K562 (cell line): Measurements from ENCODE around the gene PDE4A. TPM values are rescaled to one million over a fixed set of nuclear protein-coding genes. Genes with fewer than 3 reads are reported as not detected.

Experiments
- ATAC-seq: fragments of 200-7000 bp; cut with Tn5 transposase; 3 replicates; pipeline ENCODE4 v1.9.1; 2020; ENCODE audit warnings: moderate library complexity
- BruUV-seq: library from RNA; stranded (reverse); fragments of 400-500 nt; replicated peaks from 2 replicates; lab custom pipeline; 2021; lab: Mats Ljungman, UMichigan
- CTCF ChIA-PET: fragments of 300-600 bp; formaldehyde crosslinking; extraction: SDS; loops from one replicate; lab custom pipeline; 2021; ENCODE audit warnings: low intra/inter-chr PET ratio; lab: Yijun Ruan, JAX
- POLR2A ChIA-PET: fragments of 300-600, 350-650 bp; sonication (Branson Sonifier 250); formaldehyde crosslinking; extraction: SDS; loops from one replicate; lab custom pipeline; 2021; ENCODE audit warnings: antibody characterized with exemption, inconsistent platforms; lab: Yijun Ruan, JAX
- DNase-seq, 4 experiments: peaks; one replicate each; pipeline versions ENCODE4 v3.0.0 to v3.0.0-alpha.2; 2011 to 2018; ENCODE audit warnings: low spot score in 3 of 4, mixed read lengths in 3 of 4; ENCODE audit errors: extremely low read depth in 1 of 4
- FAIRE-seq: peaks from 2 replicates; lab custom pipeline; 2011; peaks lifted over from hg19 to GRCh38; lab: Jason Lieb, UNC
- H2AFZ ChIP-seq: 2 replicates; pipeline ENCODE4 v1.6.0; 2011; ENCODE audit warnings: low read depth, low read length, control low read depth, inconsistent platforms
- H3K27ac ChIP-seq: fragments of 200-600 bp; 3 replicates; pipeline ENCODE4 v1.8.0; 2011; ENCODE audit warnings: low read depth, mild to moderate bottlenecking, control low read depth, inconsistent platforms, low read length, moderate library complexity, mixed read lengths; ENCODE audit errors: extremely low read depth
- H3K27me3 ChIP-seq, 2 experiments: fragments of 300-600 bp in 1 of 2; 2 replicates in 1 of 2; 3 replicates in 1 of 2; pipeline versions ENCODE4 v1.6.0 to v1.8.0; 2011; ENCODE audit warnings: inconsistent platforms in 2 of 2, low read length in 2 of 2, mild to moderate bottlenecking in 1 of 2, mixed read lengths in 1 of 2, moderate library complexity in 1 of 2; ENCODE audit not compliant: control insufficient read depth in 2 of 2, insufficient read depth in 2 of 2
- H3K36me3 ChIP-seq: fragments of 300-600 bp; 3 replicates; pipeline ENCODE4 v1.8.0; 2011; ENCODE audit warnings: mild to moderate bottlenecking, low read length, inconsistent platforms; ENCODE audit not compliant: control insufficient read depth, insufficient read depth
- H3K4me1 ChIP-seq, 2 experiments: fragments of 200-600 bp in 1 of 2; replicated peaks in 1 of 2; 2 replicates in 1 of 2; 3 replicates in 1 of 2; pipeline versions ENCODE4 v1.5.1 to v1.8.0; 2011; ENCODE audit warnings: inconsistent platforms in 2 of 2, low read length in 2 of 2, mild to moderate bottlenecking in 1 of 2, mixed read lengths in 1 of 2, moderate library complexity in 1 of 2; ENCODE audit not compliant: control insufficient read depth in 2 of 2, insufficient read depth in 2 of 2
- H3K4me2 ChIP-seq: 2 replicates; pipeline ENCODE4 v1.6.1; 2011; ENCODE audit warnings: low read length, control low read depth, inconsistent platforms, mixed read lengths; ENCODE audit not compliant: insufficient read depth
- H3K4me3 ChIP-seq: fragments of 200-600 bp; sonication (generic), shearing (Covaris generic); 2 replicates; pipeline ENCODE4 v1.5.1; 2016; ENCODE audit warnings: control low read depth, inconsistent platforms
- H3K79me2 ChIP-seq: fragments of 200-600 bp; 3 replicates; pipeline ENCODE4 v1.8.0; 2011; ENCODE audit warnings: low read length, inconsistent platforms; ENCODE audit not compliant: control insufficient read depth, insufficient read depth
- H3K9ac ChIP-seq, 2 experiments: 2 replicates each; pipeline versions ENCODE4 v1.6.0 to v1.6.1; 2011; ENCODE audit warnings: low read depth in 2 of 2, low read length in 2 of 2, control low read depth in 1 of 2, inconsistent platforms in 1 of 2, mild to moderate bottlenecking in 1 of 2, mixed read lengths in 1 of 2; ENCODE audit not compliant: insufficient read depth in 1 of 2
- H3K9me1 ChIP-seq: one replicate; pipeline ENCODE4 v1.6.0; 2011; ENCODE audit warnings: inconsistent platforms, mild to moderate bottlenecking, low read length, moderate library complexity; ENCODE audit not compliant: control insufficient read depth, insufficient read depth
- H3K9me3 ChIP-seq: replicated peaks from 2 replicates; pipeline ENCODE4 v1.5.1; 2011; ENCODE audit warnings: low read depth, low read length, inconsistent platforms; ENCODE audit not compliant: control insufficient read depth, insufficient read depth
- H4K20me1 ChIP-seq: replicated peaks from 2 replicates; pipeline ENCODE4 v1.6.1; 2011; ENCODE audit warnings: low read length, inconsistent platforms, mixed read lengths; ENCODE audit not compliant: control insufficient read depth, insufficient read depth
- ATF1 ChIP-seq, 2 experiments: fragments of 450-650 bp in 1 of 2; IDR thresholded peaks; 2 replicates each; pipeline ENCODE4 v1.6.1; 2016; ENCODE audit warnings: missing compliant biosample characterization in 1 of 2, missing genetic modification characterization in 1 of 2
- BHLHE40 ChIP-seq: IDR thresholded peaks from 2 replicates; pipeline ENCODE4 v1.6.1; 2011; ENCODE audit warnings: low read length, improper control_type of control experiment
- CEBPB ChIP-seq: fragments of 450-650 bp; IDR thresholded peaks from 2 replicates; pipeline ENCODE4 v1.6.1; 2016; ENCODE audit warnings: missing genetic modification characterization, missing compliant biosample characterization
- CLOCK ChIP-seq: fragments of 250-450 bp; sonication (Bioruptor Pico); IDR thresholded peaks from 2 replicates; pipeline ENCODE4 v1.4.0; 2020; ENCODE audit warnings: mild to moderate bottlenecking, moderate library complexity, borderline replicate concordance
- E2F5 ChIP-seq: sonication (generic); formaldehyde crosslinking; IDR thresholded peaks from 2 replicates; pipeline ENCODE4 v1.8.0; 2022; ENCODE audit warnings: mild to moderate bottlenecking, missing genetic modification reagents
- ETS2 ChIP-seq: IDR thresholded peaks from 2 replicates; pipeline ENCODE4 v1.6.1; 2016; ENCODE audit warnings: borderline replicate concordance, missing genetic modification characterization, mild to moderate bottlenecking, moderate library complexity, missing compliant biosample characterization; ENCODE audit not compliant: poor library complexity, severe bottlenecking
- FOXA3 ChIP-seq, 2 experiments: fragments of 450-650 bp in 1 of 2; sonication (generic) in 1 of 2; formaldehyde crosslinking; IDR thresholded peaks in 1 of 2; conservative IDR thresholded peaks in 1 of 2; 2 replicates each; pipeline versions ENCODE4 v1.4.0 to v1.8.0; 2020 to 2022; ENCODE audit warnings: mild to moderate bottlenecking in 2 of 2, missing genetic modification reagents in 1 of 2
- LARP7 ChIP-seq: fragments of 450-650 bp; IDR thresholded peaks from 2 replicates; pipeline ENCODE4 v1.6.1; 2016
- MBD2 ChIP-seq: sonication (generic); IDR thresholded peaks from 2 replicates; pipeline ENCODE4 v1.6.1; 2016; ENCODE audit warnings: low read depth, borderline replicate concordance
- SMAD4 ChIP-seq: fragments of 250-450 bp; sonication (Bioruptor Pico); conservative IDR thresholded peaks from 2 replicates; pipeline ENCODE4 v1.8.0; 2021; ENCODE audit warnings: inconsistent platforms, mild to moderate bottlenecking, moderate library complexity
- TCF3 ChIP-seq: sonication (generic); formaldehyde crosslinking; IDR thresholded peaks from 2 replicates; pipeline ENCODE4 v1.4.0; 2020; ENCODE audit warnings: mild to moderate bottlenecking, missing genetic modification reagents
- TCF7L2 ChIP-seq: fragments of 150-350 bp; IDR thresholded peaks from 2 replicates; pipeline ENCODE4 v1.6.1; 2016; ENCODE audit warnings: low read depth, mild to moderate bottlenecking, low read length, moderate library complexity
- ZNF134 ChIP-seq: fragments of 250-450 bp; sonication (Bioruptor Pico); conservative IDR thresholded peaks from 2 replicates; pipeline ENCODE4 v1.4.0; 2020
- ZNF263 ChIP-seq: sonication (generic); formaldehyde crosslinking; IDR thresholded peaks from 2 replicates; pipeline ENCODE4 v1.8.0; 2022; ENCODE audit warnings: mild to moderate bottlenecking, missing genetic modification reagents, borderline replicate concordance
- ZSCAN32 ChIP-seq: fragments of 450-650 bp; formaldehyde crosslinking; IDR thresholded peaks from 2 replicates; pipeline ENCODE4 v1.4.0; 2020; ENCODE audit warnings: mild to moderate bottlenecking, moderate library complexity
- WGBS: fragments of 100-300 bp; shearing (Covaris generic); methylation state at CpG from one replicate; pipeline ENCODE4 v1.1.6; 2016; ENCODE audit warnings: low coverage, mixed read lengths; ENCODE audit not compliant: insufficient coverage; ENCODE audit errors: missing lambda C conversion rate; 5-methylcytosine and 5-hydroxymethylcytosine counted together
- in situ Hi-C: fragments of 300-500 bp; cut with MboI; formaldehyde crosslinking; loops from 4 replicates; pipeline ENCODE4 v1.15.0; 2018; ENCODE audit warnings: inconsistent platforms, mixed read lengths
- intact Hi-C: fragments of 100-400 bp; cut with micrococcal nuclease; formaldehyde crosslinking; loops from 2 replicates; pipeline ENCODE4 v1.14.2; 2022
- polyA plus RNA-seq, 8 experiments: library from polyadenylated mRNA; depleted of rRNA in 4 of 8; stranded (reverse) in 5 of 8; unstranded in 3 of 8; fragments of >200 nt; fragmentation: Nextera tagmentation in 2 of 8; fragmentation: Illumina TruSeq in 1 of 8; extraction: Ambion mirVana in 2 of 8; extraction: Trizol in 1 of 8; gene quantifications; 2 replicates each; pipeline versions ENCODE4 v1.2.1 to v1.2.3, GENCODE V29; 2011 to 2014; ENCODE audit warnings: inconsistent platforms in 1 of 8, missing spikeins in 1 of 8
- total RNA-seq, 7 experiments: library from RNA; depleted of rRNA in 6 of 7; stranded (reverse); fragments of >200 nt in 6 of 7; fragmentation: Illumina TruSeq in 2 of 7; extraction: Trizol in 2 of 7; gene quantifications; 2 replicates each; pipeline versions ENCODE4 v1.2.1 to v1.2.3, GENCODE V29; 2011 to 2021; ENCODE audit warnings: low replicate concordance in 1 of 7
- TF ChIP-seq, protein P1 (sequence below): fragments of 450-650 bp; IDR thresholded peaks from 2 replicates; pipeline ENCODE4 v1.6.1; 2016; ENCODE audit warnings: low read depth, mild to moderate bottlenecking, moderate library complexity
- TF ChIP-seq, protein P2 (sequence below), 2 experiments: fragments of 250-450 bp in 1 of 2; fragments of 450-650 bp in 1 of 2; sonication (Bioruptor Pico) in 1 of 2; IDR thresholded peaks; 2 replicates each; pipeline versions ENCODE4 v1.6.1 to v1.8.0; 2016 to 2021; ENCODE audit warnings: mild to moderate bottlenecking in 2 of 2, moderate library complexity in 2 of 2, missing compliant biosample characterization in 1 of 2, missing genetic modification characterization in 1 of 2

Gene PDE4A
- total and polyA plus RNA-seq, 9 of the 15 experiments (the other 6 are each of a cell fraction or from before 2014, with no cell fraction given), result 0.66 to 26.9 (median 4.6) TPM

DNA sequence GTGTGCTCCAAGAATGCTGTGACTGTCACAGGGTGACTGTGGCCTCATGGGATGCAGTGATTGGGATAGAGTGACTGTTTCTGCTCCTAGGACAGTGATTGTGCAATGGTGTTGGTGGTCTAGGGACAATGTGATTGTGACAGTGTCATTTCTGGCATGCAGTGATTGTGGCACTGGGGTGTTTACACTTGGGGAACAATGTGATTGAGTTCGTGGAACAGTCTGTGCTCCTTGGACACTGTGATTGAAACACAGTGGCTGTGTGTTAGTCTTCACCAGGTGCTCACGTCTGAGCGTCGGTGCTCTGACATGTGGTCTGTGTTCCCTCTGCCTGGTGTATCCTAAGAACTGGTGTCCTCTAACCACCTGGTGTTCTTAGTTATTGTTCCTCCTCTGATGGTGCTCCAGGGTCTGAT is 1.7 kb downstream of the PDE4A start:
- 7% methylated on average over 4 of the region's 4 CpGs for WGBS
- no peaks in the 10 kb centered on the region for H3K9me1 ChIP-seq
- ATAC-seq, result no peak
- peaks cover 45 to 77% of the 10 kb centered on the region in 2 experiments; a peak in 4 of 5 replicates for H3K4me1 ChIP-seq
- BruUV-seq, result no TSS peak
- no peak overlapping the region for H2AFZ ChIP-seq
- ChIA-PET POLR2A (interaction anchor here (0.8 to 1.4 kb wide), 2 partner anchors 8 to 15 kb away, joined by 3 to 10 read pairs; no protein-coding TSS in a partner anchor), CTCF (no interaction called here)
- in situ Hi-C loops (no loop called here), intact Hi-C loops (loop anchor here (5.0 kb wide), 1 partner anchor 55 kb away; no protein-coding TSS in a partner anchor)
- peaks cover 87% of the 10 kb centered on the region for H3K79me2 ChIP-seq
- peaks cover 13% of the 10 kb centered on the region for H4K20me1 ChIP-seq
- peak overlapping the region; percentile 75 for H3K4me3 ChIP-seq
- DNase-seq, result peak in 3 of 4 experiments; percentile 9 to 43 (median 27)
- no peaks in the 10 kb centered on the region for H3K27me3 ChIP-seq
- no peaks in the 10 kb centered on the region; the same call in 2 of the 3 replicates for H3K36me3 ChIP-seq
- peak overlapping the region; percentile 30; the same call in 1 of the 3 replicates for H3K27ac ChIP-seq
- no peaks in the 10 kb centered on the region for H3K9me3 ChIP-seq
- peak overlapping the region in 1 of 2 experiments; percentile 93; a peak in 1 of 4 replicates for H3K9ac ChIP-seq
- H3K4me2 ChIP-seq, result peak overlapping the region; percentile 84
- FAIRE-seq, result peak; percentile 69
- TF ChIP-seq, protein P1, sequence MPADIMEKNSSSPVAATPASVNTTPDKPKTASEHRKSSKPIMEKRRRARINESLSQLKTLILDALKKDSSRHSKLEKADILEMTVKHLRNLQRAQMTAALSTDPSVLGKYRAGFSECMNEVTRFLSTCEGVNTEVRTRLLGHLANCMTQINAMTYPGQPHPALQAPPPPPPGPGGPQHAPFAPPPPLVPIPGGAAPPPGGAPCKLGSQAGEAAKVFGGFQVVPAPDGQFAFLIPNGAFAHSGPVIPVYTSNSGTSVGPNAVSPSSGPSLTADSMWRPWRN, result no peak
- TF ChIP-seq BHLHE40 (no peak), ATF1 (CRISPR knock-in tag; IDR thresholded peaks at IDR 0.05) (no peak), ATF1 (tag; IDR thresholded peaks at IDR 0.05) (no peak), TCF3 (no peak), FOXA3 (CRISPR knock-in tag; conservative IDR thresholded peaks at IDR 0.05 in 1 of 2, IDR thresholded peaks at IDR 0.05 in 1 of 2) (peak in 1 of 2 experiments; percentile 63; a peak in 1 of 4 replicates), ETS2 (tag) (no peak), ZNF263 (CRISPR knock-in tag) (peak; percentile 91), TCF7L2 (no peak), LARP7 (no peak), SMAD4 (no peak), ZSCAN32 (CRISPR knock-in tag) (no peak), ZNF134 (CRISPR knock-in tag) (no peak), E2F5 (no peak), MBD2 (no peak), CEBPB (tag) (peak; percentile 96), CLOCK (no peak)
- TF ChIP-seq, protein P2, sequence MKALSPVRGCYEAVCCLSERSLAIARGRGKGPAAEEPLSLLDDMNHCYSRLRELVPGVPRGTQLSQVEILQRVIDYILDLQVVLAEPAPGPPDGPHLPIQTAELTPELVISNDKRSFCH (CRISPR knock-in tag; IDR thresholded peaks at IDR 0.05), result no peak
- TF ChIP-seq, protein P2 (tag; IDR thresholded peaks at IDR 0.05), result 0 out of 2 replicates have a peak, but pooled peaks have one; percentile 31
